GM18951 (cell line): ENCODE results near the gene GNG12.

Experiments used
- POLR2A ChIP-seq: IDR thresholded peaks from 4 replicates; pipeline ENCODE4 v1.6.1; 2011; ENCODE audit warnings: mild to moderate bottlenecking; ENCODE audit not compliant: insufficient read length, insufficient read depth; ENCODE audit errors: extremely low read depth
- in situ Hi-C: fragments of 300-500 bp; cut with MboI; formaldehyde crosslinking; loops from one replicate; pipeline ENCODE4 v1.12.0; 2022; ENCODE audit warnings: low sequenced_read_pairs, mixed read lengths, inconsistent platforms; ENCODE audit not compliant: unreplicated experiment

The GNG12 gene

DNA sequence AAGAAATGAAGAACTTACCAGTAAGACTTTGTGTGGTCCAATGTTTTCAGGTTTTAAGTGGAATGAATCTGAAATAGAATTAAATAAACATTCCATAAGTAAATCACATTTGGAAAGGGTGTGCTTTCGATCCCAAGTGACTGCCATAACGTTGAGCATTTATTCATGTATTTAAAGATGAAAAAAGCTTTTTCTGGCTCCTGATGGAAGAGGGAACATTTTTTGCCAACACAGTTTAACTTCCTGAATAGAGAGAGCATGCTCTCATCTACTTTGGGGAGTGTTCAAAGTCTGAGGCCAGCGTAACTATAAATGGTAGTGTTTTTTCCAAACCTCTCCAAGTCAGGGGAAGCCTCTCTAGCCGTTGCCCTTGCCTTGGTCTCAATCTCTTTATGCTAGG, 55.8 kb downstream of the GNG12 start:
- TF ChIP-seq POLR2A = no peak
- in situ Hi-C loops = no loop called here

DNA sequence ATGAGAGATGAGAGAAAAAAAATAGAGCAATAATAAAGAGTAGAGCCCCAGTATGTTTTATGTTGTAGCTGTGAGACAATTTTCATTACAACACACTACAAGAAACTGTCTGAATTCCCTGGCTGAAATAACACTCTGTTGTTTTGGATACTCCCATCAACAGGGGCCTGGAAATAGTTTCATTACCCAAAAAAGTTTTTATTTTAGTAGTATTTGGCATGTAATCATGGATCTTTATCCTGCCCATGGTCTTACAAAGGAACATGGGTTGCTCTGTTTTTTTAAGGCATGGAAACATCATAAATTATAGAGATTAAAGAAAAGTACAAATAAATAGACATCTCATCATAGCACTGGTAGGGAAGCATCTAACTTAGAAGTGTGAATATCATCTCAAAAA, 56.3 kb downstream of the GNG12 start:
- TF ChIP-seq POLR2A = no peak
- in situ Hi-C loops = no loop called here

GRCh38 chr1:67773462-67773861, 59.8 kb downstream of the GNG12 start:
- in situ Hi-C loops = no loop called here
- TF ChIP-seq POLR2A = no peak

DNA sequence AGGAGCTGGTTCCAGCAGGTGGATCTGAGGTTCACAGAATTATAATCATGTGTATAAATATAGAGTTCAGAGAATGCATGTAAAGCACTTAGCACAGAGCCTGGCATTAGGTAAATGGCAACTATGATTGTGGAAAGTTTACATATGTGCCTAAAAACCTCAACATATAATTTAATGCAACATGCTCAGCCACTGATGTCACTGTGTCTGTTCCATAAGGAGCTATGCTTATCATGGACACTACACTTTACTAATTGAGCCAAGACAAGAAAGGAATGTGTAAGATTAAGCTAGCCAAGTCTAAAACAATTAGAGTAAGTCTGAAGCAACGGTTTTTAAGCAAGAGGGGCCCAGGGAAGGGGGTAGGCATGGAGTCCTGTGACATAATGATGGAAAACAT, 61.5 kb downstream of the GNG12 start:
- in situ Hi-C loops = no loop called here
- no peak for TF ChIP-seq POLR2A

DNA sequence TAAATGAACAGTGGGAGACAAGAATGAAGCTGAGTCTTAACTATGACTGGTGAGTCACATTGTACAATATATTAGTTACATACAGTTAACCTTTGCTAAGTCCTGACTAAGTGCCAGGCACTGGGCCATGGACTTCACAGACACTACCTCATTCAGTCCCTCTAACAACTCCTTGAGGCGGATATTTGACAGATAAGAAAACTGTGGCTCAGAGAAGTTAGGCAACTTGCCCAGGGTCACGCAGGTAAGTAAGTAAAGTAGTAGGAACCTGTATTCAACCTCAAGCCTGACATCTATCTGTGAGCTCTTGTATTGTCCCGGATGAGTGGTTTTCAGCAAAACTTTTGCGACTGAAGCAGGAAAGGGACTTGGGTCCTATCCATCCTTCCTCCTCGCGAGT, 62.1 kb downstream of the GNG12 start:
- TF ChIP-seq POLR2A = no peak
- in situ Hi-C loops = no loop called here

GRCh38 chr1:67769633-67770256, 63.5 kb downstream of the GNG12 start:
- in situ Hi-C loops = loop anchor here (10.0 kb wide), 2 partner anchors 195 to 225 kb away; no protein-coding TSS in a partner anchor
- no peak for TF ChIP-seq POLR2A

DNA sequence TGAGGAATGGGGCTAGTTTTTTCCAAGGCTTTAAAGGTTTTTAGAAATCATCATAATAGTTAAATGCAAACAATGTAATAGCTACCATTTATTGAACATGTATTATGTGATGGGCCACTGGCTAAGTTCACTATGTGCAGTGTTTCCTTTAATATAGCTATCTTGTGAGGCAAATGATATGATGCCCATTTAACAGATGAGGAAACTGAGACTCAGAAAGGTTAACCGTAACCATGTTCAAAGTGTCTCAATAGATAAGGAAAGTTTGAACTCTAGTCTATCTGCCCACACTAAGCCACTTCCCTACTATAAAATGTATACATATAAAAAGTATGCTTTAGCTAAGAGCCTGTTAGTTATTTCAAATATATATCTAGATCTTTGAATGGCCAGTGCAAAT, 64.8 kb downstream of the GNG12 start:
- TF ChIP-seq POLR2A = no peak
- in situ Hi-C loops = loop anchor here (10.0 kb wide), 2 partner anchors 194 to 224 kb away; no protein-coding TSS in a partner anchor

DNA sequence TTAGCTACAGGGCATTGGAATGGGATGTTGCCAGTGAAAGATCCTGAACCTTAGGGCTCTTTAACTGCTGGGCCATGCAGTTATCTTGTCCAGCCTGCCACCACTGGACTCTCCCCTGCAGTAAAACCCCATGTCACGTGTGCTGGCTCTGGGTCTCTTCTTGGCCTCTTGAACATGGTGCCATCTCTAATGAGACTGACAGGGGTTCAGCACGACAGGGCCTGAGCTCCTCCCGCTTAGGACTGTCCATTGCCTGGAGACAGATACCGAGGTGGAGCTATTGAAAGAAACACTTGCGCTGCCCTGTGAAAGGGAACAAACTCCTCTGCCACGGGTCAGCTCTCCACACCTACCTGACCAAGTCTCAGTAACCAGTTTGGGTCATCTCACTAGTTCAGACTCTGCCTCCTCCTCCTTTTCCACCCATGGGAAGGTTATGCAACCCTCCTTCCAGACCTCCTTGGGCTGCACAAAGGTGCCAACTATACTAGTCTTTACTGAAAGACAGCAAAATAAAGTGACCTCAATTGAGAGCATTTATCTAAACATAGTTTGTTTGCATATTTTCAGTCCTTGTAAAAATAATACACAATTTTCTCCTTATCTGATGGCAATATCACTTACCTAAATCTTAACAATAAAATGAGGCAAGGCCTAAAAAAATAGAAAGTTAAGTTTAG, 66.0 kb downstream of the GNG12 start:
- TF ChIP-seq POLR2A = no peak
- in situ Hi-C loops = loop anchor here (10.0 kb wide), 2 partner anchors 192 to 222 kb away; no protein-coding TSS in a partner anchor

DNA sequence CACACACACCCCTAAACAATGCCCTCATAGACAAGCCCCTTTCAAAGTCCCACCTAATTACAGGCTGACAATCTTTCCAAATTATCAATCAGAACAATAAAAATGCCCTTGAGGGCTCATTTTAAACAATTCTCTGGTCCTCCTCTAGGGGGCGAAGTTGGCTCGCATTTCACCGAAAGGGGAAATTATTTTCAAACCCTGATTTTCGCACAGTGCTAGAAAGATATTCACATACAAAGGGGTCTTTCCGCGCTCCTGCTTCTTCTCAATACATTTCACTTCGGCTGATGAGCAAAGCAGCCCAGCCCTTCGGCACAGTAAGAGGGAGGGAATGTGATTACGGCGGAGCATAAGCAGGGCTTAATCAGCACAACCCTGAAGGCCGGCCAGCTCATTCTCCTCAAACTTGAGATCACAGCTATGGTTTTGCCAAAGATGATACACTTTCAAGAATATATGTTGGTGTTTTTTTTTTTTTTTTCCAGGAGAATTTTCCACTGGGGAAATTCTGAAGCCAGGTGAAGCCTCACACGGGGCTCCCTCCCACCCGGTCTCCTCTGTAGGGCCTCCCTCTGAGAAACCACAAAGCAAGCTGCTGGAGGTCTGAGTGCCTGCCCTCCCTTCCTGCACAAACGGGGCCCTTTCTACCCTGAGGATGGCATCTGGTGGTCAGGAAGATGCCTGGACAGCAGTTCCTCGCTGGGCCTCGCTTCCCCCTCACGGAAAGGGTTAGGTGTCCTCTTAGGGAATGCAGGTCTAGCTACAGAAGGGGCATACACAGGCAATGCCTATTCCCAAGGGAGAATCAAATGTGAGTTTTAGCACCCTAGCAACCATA, 66.9 kb downstream of the GNG12 start:
- TF ChIP-seq POLR2A = no peak
- in situ Hi-C loops = loop anchor here (10.0 kb wide), 2 partner anchors 192 to 222 kb away; no protein-coding TSS in a partner anchor

DNA sequence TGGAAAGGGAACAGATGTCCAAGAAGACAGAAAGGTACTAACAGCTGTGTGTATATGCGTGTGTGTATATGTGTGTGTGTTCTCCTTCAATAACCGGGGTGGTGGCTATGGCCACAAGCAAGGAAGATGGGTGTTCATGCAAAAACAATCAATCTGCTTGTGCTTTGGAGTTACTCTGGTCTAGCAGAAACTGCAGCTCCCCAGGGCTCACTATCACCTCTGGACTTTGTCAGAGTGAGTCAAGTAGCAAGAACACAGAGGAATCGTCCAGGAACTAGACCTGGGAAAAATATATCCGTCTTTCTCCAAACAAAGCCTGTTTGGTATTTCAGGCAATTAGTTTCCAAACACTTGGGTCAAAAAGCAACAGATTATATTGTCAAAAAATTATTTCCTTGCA, 68.6 kb downstream of the GNG12 start:
- no peak for TF ChIP-seq POLR2A
- in situ Hi-C loops = loop anchor here (10.0 kb wide), 2 partner anchors 190 to 220 kb away; no protein-coding TSS in a partner anchor

- TF ChIP-seq POLR2A = no peak
- in situ Hi-C loops = loop anchor here (10.0 kb wide), 2 partner anchors 187 to 217 kb away; no protein-coding TSS in a partner anchor
Observed at GRCh38 chr1:67761730-67762129, 71.5 kb downstream of the GNG12 start.

DNA sequence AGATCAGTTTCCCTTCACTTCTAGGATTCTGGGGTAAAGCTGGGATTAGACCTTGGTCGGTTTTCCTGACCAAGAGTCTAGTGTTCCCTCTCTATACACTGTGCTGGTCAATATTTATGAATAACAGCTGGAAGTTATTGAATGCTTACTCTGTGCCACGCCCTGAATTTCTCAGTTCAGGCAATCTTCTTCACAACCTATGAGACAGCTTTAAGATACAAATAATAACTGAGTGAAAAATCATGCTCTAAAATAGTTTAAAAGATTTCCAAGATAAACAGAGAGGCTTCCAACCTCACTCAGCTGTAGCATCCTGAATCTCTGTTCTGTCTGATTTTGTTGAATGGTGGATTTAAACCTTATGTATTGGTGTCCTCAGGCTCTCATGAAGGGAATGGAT, 72.2 kb downstream of the GNG12 start:
- no peak for TF ChIP-seq POLR2A
- in situ Hi-C loops = loop anchor here (10.0 kb wide), 2 partner anchors 186 to 216 kb away; no protein-coding TSS in a partner anchor
